Fibroblast of pulmonary artery (primary cell): Measurements from ENCODE around the gene KDM5A.
"Not testable (repeated sequence)": the region's sequence is repeated elsewhere in the genome, so short reads cannot be mapped to it uniquely, and the experiment has no call there.

Experiments
- DNase-seq: peaks from one replicate; pipeline ENCODE4 v3.0.0-alpha.2; 2010; ENCODE audit warnings: low read depth
- H3K4me3 ChIP-seq: replicated peaks from 2 replicates; pipeline ENCODE4 v1.5.1; 2011; ENCODE audit warnings: low read depth, mild to moderate bottlenecking, control low read depth, low read length, moderate library complexity
- TF ChIP-seq, protein P1 (sequence below): IDR thresholded peaks from 2 replicates; pipeline ENCODE4 v1.5.1; 2011; ENCODE audit warnings: mild to moderate bottlenecking, control low read depth, low read length, inconsistent platforms; ENCODE audit errors: missing control alignments

KDM5A gene

DNA sequence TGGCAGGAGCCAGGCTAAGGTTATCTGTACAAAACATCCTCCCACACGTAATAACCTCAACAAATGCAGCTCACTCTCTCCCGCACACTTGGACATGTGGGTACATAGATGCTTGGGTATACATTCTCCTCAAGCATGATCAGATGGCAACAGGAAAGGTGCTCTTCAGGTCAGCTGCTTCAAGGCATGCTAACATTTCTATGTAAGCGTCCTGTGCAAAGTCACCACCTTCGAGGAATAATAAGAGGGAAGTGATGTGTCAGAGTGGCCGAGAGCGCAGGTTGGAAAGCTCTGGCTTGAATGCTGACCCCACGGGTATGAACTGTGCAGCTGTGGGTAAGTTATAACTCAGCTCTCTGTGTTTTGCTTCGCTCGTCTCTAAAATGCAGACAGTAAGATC lies 151.0 kb downstream of the KDM5A start:
- H3K4me3 ChIP-seq = no peak overlapping the region
- TF ChIP-seq, protein P1, sequence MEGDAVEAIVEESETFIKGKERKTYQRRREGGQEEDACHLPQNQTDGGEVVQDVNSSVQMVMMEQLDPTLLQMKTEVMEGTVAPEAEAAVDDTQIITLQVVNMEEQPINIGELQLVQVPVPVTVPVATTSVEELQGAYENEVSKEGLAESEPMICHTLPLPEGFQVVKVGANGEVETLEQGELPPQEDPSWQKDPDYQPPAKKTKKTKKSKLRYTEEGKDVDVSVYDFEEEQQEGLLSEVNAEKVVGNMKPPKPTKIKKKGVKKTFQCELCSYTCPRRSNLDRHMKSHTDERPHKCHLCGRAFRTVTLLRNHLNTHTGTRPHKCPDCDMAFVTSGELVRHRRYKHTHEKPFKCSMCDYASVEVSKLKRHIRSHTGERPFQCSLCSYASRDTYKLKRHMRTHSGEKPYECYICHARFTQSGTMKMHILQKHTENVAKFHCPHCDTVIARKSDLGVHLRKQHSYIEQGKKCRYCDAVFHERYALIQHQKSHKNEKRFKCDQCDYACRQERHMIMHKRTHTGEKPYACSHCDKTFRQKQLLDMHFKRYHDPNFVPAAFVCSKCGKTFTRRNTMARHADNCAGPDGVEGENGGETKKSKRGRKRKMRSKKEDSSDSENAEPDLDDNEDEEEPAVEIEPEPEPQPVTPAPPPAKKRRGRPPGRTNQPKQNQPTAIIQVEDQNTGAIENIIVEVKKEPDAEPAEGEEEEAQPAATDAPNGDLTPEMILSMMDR = no peak
- no peak for DNase-seq

DNA sequence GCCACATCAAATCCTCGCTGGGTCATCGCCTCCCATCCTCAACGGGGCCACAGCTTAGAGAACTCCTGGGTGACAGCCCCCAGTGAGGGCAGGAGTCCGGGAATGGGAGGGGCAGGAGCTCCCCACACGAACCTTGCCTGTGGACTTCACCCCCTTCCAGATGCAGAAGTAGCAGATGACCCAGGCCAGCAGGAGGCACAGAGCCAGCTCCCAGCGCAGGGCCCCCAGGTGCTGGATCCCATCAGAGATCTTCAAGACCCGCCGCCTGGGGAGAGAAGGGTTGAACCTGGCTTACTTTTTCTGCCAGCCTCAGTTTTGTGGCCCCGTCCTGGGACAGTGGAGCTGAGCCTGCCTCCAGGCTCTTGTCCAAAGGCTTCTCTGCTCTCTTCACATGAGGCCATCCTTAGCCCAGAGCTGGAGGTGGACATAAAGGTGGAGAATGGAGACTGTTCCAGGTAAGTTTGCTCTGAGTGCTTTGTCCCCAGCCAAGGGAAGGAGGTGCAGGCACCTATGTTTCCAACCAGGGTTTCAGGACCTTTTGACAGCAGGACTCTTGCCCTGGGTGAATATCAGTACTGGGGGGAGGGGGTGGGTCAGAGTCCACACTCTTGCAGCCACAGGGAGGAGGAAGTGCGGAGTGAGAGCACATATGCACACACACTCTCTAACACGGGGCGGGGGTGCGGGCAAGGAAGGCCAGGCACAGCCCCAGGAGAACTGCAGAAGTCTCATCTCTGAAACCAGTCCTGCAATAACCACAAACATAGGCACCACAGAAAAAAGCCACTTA lies 151.9 kb downstream of the KDM5A start:
- TF ChIP-seq, protein P1 = no peak
- H3K4me3 ChIP-seq = no peak overlapping the region
- DNase-seq = no peak

DNA sequence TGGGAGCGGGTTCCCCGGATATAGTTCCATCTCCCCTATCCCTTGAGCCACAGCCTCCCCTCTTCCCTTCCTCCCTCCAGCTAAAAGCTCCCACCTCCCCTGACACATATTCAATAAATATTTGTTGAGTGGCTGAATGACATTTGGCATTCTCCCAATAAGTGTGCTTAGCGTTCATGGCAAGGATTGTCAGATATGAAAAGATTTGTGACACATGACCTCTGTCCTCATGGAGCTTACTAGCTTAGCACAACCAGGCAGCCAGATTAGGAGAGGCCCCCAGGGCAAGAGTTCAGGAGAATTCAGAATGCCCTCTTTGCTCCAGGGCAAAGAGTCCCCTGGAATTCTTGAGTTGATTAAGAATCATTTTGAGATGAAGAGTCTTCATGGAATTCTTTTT lies 152.7 kb downstream of the KDM5A start:
- H3K4me3 ChIP-seq = no peak overlapping the region
- TF ChIP-seq, protein P1 = no peak
- no peak for DNase-seq

DNA sequence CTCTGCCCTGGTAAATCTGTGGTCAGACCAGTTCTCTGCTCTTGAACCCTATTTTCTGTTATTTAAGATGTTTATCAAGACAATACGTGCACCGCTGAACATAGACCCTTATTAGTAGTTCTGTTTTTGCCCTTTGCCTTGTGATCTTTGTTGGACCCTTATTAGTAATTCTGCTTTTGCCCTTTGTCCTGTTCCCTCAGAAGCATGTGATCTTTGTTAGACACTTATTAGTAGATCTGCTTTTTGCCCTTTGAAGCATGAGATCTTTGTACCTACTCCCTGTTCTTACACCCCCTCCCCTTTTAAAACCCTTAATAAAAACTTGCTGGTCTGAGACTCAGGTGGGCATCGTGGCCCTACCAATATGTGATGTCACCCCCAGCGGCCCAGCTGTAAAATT lies 153.2 kb downstream of the KDM5A start:
- not testable (repeated sequence) for DNase-seq, H3K4me3 ChIP-seq

DNA sequence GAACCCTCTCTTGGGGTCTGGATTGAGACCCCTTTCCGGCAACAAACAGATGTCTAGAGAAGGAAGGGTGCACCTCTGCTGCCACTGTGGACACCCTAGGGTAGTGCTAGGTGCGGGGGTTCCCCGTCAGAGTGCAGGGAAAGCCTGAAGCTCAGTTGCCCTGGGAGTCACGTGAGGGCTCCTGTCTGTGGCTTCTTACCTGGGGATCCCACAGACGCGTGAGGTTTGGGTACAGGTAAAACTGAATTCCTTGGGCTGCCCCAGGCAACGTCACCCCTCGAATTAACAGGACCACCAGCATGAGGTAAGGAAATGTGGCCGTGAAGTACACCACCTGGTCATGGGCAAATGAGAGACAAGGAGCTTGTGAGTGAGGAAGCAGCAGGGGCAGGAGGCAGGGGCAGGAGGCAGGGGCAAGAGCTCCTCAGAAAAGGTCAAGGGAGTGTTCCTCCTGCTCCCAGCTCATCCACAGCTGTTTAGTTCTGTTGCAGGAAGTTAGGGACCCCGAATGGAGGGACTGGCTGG lies 154.2 kb downstream of the KDM5A start:
- TF ChIP-seq, protein P1 = no peak
- no peak for DNase-seq
- no peak overlapping the region for H3K4me3 ChIP-seq

DNA sequence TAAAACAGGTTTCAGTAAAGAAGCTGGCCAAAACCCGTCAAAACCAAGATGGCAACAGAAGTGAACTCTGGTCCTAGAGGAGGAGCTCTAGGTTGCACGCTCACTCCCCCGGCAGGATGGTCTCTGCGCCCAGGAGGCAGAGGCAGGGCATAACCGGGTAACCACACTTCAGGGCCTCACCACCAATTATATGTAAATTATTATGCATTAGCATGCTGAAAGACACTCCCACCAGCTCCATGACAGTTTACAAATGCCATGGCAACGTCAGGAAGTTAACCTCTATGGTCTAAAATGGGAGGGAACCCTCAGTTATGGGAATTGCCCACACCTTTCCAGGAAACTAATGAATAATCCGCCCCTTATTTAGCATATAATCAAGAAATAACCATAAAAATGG lies 155.1 kb downstream of the KDM5A start:
- TF ChIP-seq, protein P1 = no peak
- H3K4me3 ChIP-seq = no peak overlapping the region
- no peak for DNase-seq

DNA sequence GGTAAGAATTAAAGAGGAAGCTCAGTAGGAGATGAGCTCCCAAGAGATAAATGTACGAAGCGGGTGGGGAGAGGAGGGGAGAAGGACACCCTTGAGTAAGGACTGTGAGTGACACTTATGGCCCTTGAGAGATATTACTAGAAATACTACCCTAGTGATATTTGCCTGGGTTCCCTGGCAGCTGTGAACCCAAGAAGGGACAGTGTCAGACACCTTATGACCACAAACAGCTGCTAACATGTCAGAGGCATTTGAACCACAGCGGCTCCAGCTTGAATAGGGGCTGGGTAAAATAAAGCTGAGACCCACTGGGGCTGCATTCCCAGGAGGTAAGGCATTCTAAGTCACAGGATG lies 155.5 kb downstream of the KDM5A start:
- no peak overlapping the region for H3K4me3 ChIP-seq
- TF ChIP-seq, protein P1 = no peak
- no peak for DNase-seq
